SKM-1 treated with dmso at 0.1 percent for 144 hours (cell line): Measurements from ENCODE around the gene PLEKHG4B.
"Not testable (repeated sequence)": the region's sequence is repeated elsewhere in the genome, so short reads cannot be mapped to it uniquely, and the experiment has no call there.

Experiments
- DNase-seq: peaks from one replicate; lab custom pipeline; 2025; ENCODE audit not compliant: unreplicated experiment; lab: John Stamatoyannopoulos, UW

Gene PLEKHG4B

DNA sequence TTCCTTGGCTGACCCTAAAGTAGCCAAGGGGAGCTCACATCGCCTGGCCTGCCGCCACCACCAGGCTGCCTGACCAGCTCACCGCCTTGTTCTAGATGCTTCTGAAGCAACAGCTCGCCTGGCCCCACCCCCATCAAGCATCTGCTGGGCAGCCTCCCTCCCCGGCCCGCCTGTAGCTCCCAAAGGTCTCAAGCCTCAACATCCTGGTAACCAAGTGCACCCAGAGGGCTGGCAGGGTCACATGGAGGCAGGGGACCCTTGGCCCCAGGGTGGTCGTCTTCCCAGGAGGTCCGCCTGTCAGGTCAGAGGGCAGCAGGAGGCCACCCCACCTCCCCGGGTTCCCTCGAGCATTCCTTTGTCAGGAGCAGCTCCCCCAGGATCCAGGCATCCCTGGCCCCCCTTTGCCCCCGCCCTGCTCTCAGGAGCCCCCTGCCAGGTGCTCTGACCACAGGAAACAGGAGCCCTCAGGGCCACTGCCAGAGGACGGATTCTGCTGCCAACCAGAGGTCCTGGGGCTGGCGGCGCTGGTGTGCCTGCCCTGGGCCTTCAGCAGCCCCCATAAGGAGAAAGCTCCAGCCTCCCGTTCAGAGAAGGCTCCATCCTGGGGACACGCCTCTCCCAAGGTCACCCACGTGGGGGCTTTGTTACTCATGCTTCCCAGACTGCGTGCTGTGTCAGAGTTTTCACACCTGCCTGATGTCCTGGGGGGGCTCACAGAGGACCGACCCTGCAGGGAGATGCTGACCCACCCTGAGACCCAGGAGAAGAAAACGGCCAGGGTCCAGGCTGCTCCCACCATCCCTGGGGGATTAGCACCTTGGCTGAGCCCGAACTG, 95.9 kb downstream of the PLEKHG4B start:
- no peak for DNase-seq

DNA sequence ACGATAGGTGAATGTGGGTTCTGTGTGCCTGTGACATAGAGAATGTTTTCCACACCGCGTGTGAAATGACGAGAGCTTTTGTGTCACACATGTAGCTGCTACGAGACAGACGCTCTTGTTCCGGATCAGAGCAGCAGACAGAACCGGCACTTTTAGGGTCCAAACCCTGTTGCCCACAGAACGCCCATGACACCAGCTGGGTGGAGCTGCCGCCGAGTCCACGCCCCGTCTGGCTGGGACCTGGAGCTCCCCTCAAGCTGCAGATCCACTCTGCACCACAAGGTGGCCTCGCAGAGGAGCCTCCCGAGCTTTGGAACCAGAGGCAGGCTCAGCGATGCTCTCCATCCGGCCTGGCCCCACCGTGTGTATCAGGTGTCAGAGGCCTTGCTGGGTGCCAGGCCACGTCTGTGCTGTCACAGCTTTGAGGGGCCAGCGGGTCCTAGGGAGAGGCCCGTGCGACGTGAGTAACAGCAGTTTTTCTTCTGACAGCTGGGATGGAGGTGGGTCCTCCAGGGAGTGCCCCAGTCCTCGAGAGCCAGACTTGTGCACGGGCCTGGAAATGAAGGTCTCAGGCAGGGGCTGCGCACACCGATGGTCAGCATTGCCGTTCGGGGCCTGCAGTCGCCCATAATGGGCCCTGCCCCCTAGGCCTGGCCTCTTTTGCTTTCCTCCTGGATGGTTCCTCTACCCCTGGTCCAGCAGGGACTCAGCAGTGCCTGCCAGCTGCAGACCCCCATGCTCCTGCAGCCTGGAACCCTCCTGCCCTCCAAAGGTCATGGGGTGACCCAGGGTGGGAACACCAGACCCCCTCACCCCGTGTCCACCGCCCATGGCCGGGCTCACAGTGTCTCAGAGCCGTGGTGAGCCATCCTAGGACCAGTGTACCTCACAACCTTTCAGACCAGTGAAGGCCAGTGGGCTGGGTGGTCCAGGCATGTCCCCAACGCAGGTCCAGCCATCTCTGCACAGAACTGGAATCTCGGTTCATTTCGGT, 96.8 kb downstream of the PLEKHG4B start:
- DNase-seq = peak; percentile 62

DNA sequence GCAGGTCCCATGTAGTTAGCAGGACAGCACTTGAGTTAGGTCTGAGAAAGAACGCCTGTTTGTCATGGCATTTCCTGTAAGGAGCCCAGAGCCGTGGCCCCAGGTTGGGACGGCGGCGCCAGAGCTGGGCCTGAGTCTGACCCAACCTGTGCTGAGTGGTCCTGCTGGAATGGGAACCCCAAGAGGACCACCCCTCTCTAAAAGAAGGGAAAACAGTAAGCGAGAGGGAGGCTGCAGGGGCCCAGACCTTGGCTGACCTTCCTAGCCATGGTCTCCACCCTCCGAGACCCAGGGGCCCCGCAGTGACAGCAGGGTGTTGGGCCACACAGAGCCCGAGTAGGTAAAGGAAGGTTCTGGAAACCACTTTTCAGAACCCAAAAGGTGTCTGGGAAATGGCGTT, 97.5 kb downstream of the PLEKHG4B start:
- no peak for DNase-seq

DNA sequence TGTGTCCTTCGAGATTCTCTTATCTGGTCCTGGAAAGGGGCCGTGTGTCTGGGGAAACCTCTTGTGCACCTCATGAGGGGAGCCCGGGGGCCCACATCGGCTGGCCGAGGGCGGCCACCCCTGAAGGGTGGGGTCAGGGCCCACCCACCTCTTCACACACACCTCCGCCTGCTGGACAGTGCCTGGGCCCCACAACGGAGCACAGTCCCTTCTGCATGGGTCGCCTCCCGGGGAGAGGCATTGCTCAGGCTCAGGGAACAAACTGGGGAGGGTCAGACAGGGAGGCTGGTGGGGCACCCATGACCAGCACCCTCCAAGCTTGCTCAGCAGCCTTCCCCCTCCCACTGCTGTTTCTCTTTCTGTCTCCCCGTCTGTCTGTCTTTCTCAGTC, 98.0 kb downstream of the PLEKHG4B start:
- DNase-seq = no peak

DNA sequence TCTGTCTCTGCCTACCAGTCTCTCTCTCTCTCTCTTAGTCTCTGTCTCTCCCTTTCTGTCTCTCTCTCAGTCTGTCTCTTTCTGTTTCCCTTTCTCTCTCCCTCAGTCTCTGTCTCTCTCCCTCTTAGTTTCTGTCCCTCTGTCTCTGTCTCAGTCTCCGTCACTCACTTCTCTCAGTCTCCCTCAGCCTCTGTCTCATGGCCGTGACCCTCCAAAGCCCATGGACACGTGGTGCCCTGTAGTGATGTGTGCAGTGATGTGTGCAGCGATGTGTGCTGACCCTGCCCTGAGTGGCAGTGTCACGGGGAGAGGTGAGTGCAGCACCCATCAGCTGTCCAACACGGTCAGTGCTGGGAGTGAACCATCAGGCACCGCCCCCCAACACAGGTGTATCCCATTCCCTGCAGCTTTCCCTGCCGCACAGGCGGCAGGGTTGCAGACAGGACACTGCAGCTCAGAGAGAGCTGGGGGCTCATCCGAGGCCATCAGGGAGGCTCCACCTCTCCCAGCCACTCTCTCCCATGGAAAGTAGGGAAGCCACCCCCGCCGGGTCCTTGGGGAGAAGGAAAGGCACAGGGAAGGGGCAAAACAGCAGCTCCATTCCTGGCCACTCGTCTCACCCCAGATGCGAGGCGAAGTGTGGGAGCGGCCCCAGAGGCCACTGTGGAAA, 98.5 kb downstream of the PLEKHG4B start:
- no peak for DNase-seq

DNA sequence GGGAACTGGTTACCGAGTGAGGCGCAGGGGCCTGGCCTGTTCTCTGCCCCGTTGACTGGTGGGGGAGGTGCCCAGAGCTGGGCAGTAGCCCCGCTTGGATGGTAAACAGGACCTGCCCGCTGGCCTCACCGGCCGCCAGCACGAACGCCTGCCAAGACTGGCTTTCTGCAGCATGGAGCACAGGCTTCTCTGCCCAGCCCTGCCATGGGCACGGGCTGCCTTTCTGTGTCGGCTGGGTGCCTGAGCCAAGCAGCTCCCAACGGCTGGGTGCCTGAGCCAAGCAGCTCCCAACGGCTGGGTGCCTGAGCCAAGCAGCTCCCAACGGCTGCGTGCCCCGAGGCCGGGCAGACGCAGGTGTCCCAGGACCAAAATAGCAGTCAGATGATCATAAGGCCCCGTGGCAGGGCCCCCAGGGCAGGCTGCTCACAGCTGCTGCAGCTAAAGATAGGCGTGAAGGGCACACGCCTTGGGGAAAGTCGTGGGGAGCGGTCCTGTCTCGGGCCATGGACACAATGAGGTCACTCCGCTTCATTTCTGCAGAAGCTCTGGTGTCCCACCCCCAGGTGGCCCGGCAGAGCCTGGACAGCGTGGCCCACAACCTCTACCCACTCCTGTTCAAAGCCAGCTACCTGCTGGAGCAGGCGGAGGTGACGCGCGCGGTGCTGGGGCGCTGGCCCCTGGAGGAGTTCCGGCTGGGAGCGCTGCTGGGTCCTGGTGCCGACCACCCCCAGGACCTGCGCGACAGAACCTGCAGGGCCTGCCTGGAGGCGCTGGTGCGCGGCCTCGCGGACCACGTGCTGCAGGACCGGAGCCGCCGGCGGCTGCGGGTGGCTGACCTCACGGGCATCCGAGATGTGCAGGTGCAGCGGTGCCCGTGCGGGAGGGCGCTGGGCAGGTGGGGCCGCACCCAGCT, 99.3 kb downstream of the PLEKHG4B start, which contains the start of gene LRRC14B:
LRRC14B (plus strand) TSS at position 460 of the 913 bp plus-strand sequence; CDS start at position 504, 44 bp downstream.
- no peak for DNase-seq

DNA sequence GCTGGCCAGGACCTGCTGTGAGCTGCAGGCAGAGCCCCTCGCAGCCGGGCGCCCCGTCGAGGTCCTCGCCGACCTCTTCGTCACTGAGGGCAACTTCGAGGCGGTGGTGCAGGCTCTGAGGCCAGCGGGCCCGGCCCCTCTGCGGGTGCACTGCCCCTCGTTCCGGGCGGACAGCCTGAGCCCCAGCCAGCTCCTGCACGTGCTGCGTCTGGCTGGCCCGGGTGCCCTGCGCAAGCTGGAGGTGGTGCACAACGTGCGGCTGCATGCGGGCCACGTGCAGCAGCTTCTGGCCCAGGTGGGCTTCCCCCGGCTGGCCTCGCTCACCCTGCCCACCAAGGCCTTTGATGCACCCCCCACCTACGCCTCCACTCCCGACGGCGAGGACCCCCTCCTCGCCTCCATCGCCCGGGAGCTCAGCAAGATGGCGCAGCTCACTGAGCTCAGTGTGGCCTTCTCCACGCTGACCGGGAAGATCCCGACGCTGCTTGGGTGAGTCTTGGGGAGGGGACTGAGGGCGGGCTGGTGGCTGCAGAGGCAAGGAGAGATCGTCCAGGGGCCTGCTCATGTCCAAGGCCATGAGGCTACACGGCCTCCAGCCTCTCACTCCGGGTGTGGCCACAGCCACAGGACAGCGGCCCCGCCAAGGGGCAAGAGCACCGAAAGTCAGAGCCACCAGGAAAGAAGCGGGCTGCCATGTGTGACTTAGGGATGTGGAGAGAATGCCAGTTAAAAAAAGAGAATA, 100.2 kb downstream of the PLEKHG4B start:
- DNase-seq = no peak

DNA sequence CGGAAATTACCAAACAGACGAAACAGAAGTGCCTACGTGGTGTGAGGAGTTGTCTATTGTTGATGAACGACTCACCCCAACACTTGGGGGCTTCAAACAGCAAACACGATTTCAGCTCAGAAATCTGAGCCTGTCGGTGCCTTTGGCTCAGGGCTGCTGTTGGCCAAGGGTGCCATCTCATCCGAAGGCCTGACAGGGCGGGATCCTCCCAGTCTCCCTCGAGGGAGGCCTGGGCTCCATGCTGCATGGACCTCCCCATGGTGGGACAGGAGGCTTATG, 100.7 kb downstream of the PLEKHG4B start:
- no peak for DNase-seq

DNA sequence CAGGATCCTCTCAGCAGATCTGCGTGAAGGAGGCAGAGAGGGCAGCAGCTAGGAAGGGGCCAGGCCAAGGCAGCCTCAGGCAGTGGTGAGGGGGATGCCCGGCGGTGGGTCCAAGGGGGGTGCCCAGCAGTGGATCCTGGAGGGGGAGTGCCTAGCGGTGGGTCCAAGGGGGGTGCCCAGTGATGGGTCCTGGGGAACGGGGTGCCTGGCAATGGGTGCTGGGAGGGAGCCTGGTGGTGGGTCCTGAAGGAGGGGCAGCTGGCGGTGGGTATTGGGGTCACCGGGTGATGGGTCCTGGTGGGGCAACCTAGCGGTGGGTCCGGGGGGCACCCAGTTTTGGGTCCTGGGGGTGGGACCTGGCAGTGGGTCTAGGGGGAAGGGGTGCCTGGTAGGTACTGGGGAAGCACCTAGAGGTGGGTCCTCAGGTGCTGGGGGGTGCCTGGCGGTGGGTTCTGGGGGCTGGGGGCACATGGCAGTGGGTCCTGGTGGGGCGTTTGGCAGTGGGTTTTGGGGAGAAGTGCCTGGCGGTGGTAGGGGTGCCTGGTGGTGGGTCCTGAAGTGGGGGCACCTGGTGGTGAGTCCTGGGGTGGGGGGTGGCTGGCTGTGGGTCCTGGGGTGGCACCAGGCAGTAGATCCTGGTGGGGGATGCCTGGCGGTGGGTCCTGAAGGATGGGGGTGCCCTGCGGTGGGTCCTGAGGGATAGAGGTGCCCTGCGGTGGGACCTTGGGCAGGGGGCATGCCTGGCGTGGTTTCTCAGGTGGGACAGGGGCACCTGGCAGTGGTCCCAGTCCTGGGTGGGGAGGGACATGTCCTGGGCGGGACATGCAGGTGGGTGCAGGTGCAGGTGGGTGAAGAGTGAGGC, 101.2 kb downstream of the PLEKHG4B start:
- DNase-seq = no peak

DNA sequence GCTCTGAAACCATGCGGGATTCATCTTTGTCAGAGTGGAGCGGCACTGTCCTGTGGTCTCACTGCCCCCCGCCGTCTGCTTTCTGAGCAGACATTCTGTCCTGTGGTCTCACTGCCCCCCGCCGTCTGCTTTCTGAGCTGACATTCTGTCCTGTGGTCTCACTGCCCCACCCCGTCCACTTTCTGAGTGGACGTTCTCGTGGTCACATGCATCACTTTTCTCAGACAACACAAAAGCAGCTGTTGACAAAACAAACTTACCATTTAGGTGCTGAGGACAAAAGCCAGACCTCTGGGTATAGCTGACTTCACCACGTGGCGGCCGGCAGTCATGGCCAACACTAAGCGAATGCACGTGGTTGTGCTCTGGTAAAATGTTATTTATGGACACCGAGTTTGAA, 102.1 kb downstream of the PLEKHG4B start:
- no peak for DNase-seq

DNA sequence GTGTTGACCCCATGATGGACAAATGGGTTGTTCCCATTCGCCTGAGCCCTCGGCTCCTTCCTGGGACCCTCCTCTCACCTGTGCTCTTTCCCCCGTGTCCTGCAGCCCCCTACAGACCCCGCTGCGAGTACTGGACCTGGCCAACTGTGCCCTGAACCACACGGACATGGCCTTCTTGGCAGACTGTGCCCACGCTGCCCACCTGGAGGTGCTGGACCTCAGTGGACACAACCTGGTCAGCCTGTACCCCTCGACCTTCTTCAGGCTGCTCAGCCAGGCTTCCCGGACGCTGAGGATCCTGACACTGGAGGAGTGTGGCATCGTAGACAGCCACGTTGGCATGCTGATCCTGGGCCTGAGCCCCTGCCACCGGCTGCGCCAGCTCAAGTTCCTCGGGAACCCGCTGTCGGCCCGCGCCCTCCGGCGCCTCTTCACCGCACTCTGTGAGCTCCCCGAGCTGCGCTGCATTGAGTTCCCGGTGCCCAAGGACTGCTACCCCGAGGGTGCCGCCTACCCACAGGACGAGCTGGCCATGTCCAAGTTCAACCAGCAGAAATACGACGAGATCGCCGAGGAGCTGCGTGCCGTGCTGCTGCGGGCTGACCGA, 102.7 kb downstream of the PLEKHG4B start:
- no peak for DNase-seq

DNA sequence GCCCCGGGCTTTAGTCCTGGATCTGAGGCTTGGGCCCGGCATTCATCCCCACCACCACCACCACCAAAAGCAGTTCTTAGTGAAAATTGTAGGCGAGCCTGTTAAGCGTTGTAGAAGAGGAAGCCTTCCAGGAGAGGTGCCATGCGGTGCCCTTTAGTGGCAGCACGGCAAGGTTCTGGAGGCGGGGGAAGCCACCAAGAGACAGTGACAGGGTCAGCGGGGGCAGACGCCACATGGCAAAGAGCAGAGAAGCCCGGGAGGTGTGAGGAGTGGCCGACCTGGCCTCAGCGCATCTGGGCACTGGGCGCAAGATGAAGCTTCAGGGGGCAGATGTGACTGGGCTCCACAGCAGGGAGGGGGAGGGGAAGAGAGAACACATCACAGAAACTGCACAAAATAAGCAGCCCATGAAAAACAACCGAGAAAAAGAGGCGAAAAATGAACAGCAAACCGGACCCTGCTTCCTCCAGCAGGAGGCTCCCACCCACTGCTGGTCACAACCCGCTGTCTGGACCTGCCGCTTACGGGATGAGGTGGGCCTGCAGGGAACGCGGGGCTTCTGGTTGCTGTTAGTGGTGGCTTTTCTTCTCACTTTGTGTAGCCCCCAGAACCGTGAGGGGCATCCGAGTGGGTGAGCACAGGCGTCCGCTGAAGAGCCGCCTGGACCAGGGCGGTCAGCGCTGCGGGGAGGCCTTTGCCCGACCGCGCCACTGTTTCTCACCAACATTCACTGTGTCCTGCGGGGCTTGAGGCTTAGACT, 103.6 kb downstream of the PLEKHG4B start:
- no peak for DNase-seq

DNA sequence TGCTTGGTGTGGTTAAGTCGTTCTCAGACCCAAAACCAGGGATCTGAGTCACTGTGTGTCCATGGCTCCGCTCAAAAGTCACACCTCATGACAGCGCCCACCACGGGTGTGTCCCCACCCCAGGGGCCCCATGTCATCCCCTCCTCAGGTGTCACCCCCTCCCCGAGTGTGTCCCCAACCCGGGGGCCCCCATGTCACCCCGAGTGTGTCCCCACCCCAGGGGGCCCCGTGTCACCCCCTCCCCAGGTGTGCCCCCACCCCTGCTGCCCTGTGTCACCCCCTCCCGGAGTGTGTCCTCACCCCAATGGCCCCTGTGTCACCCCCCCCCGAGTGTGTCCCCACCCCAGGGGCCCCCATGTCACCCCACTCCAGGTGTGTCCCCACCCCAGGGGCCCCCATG, 104.4 kb downstream of the PLEKHG4B start:
- DNase-seq = no peak

DNA sequence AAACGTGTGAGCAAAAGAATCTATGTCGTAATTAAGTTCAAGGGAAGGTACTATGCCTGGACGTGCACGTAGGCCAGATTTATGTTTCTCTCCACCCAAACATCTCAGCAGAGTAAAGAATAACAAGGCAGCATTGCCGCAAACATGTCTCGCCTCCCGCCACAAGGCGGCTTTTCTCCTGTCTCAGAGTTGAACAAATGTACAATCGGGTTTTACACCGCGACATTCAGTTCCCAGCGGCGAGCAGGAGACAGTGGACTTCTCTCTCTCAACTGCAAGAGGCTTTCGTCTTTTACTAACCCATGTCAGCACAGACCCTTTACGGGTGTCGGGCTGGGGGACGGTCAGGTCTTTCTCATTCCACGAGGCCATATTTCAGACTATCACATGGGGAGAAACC, 105.1 kb downstream of the PLEKHG4B start:
- DNase-seq = not testable (repeated sequence)

DNA sequence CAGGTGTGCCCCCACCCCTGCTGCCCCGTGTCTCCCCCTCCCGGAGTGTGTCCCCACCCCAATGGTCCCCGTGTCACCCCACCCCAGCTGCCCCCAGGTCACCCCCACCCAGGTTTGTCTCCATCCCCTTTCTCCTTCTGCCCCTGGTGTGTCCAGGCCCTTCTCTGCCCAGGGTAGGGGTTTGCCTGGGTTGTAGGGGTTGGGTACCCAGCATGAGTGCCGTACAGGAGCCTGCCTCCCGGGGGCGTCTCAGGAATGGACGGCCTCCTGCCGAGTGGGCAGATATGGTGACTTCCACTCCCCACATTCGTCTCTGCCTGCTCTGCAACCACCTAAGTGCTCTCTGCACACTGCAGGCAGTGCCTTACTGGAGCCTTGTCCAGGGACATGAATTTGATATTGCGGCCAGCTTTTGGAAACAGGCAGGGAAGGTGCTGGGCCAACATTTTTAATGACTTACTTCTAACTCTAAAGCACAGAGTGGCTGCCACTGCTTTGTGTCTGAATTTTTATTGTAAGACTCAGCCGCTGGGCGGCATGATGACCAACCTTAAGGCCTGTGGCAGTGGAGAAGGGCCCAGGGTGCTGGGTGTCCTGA, 106.0 kb downstream of the PLEKHG4B start:
- DNase-seq = no peak

DNA sequence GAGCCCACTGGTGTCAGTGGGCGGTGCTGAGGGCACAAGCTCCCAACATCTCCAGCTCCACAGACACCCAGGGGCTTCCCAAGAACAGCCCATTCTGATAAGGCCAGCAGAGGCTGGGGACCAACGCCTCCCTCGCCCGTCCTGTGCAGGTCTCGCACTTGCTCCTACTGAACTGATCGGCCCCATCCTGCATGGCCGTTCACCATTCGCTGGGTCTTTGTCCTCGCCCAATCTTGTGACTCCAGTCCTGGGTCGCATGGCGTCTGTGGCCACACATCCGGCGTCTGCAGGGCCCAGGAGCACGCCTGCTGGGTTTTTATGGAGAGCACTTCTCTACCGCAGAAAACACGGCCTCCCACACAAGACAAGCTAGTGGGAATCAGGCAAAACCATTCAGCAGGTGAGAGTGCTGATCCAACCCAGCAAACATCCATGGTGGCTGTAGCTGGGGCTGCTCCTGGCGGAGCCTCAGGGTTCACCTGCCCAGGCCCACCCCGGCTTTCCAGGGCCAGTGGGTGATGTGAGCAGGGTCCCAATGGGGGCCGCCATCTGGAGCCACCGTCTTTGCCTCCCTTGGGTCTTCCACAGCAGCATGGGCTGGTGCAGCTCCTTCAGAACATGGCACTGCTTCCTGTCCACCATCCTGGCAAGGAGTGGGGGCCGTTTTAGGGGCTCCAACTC, 106.7 kb downstream of the PLEKHG4B start:
- no peak for DNase-seq
